ENCODE results near the gene ZSCAN12. TPM values are rescaled to one million over a fixed set of nuclear protein-coding genes. Genes with fewer than 3 reads are reported as not detected.

Gene ZSCAN12
- polyA plus RNA-seq, 3 donors, result 1.0 to 1.7 (median 1.3) TPM

DNA sequence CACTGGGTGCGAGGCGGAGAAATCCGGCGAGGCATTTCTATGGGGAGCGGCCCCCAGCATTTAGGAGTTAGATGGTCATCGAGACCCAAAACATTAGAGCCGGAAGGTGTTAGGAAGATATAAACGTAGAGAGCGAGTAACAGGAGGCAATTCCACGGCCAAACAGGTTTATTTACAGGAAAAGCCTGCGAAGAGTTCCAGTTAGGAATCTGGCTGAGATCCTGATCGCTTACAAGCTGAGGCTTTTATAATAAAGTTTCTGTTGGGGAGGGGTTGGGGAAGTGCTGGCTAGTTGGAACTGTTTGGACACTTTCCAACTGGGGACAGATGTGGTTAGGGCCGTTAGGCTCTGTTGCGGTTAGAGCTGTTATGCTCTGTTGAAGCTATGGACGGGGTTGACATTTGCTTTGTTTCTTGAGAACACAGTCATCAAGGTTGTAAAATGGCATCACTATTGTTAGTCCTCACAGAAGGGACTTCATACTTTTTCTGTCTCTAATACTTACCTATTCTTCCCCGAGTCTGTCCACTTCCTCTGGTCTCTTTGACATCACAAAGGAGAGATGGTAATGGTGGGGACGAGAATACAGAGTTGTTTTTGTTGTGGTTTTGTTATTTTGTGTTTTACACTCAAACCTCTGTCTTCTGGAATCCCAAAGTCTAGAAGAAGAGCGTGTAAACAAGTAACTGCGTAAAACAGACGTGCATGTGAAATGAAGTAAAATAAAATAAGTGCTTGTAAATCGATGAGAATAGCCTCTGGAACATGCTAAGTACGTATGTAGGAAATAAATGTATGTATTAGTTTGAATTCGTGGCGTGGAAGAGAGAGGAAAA, 63.0 kb downstream of the ZSCAN12 start:
- WGBS, 3 donors, result 9 to 13% (median 13%) methylated on average over 24 of the region's 24 CpGs
- H3K27ac ChIP-seq (ENCODE audit: low read depth, low read length), result peak overlapping the region; percentile 77

DNA sequence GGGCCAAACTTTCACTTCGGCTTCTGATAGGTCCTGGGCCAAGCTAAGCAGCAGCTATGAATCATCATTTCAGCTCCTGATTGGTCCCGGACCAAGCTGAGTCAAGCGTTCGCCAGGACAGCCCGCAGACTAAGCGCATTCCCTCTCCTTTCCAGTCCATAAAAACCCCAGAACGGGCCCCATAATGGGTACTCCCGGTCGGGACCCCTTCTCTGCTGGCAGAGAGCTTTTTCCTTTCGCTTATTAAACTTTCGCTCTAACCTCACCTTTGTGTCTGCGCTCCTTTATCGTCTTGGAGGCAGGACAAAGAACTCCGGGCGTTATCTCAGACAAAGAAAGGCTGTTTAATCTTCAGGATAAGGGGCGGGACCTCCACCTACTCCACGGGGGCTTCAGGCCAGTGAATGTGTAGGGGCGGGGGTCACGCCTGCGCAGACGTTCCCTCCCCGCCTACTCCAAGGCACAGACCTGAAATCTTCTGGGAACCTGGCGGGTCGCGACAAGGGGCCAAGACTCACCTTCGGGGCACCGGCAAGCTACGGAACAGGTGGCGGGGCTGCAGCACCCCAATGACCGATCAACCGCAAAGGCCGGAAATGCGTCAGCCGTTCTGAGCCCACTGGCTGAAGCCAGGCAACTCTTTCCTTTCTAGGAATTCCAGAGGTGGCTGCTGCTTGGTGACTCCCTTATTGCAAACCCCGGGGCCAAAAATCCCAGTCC, 63.8 kb downstream of the ZSCAN12 start, which contains the start of gene ZSCAN31:
ZSCAN31 (minus strand) TSS at position 585 of the 720 bp plus-strand sequence. CDS start 6,465 bp downstream, outside the sequence.
- 0% methylated on average over 35 of the region's 35 CpGs for WGBS, 3 donors

DNA sequence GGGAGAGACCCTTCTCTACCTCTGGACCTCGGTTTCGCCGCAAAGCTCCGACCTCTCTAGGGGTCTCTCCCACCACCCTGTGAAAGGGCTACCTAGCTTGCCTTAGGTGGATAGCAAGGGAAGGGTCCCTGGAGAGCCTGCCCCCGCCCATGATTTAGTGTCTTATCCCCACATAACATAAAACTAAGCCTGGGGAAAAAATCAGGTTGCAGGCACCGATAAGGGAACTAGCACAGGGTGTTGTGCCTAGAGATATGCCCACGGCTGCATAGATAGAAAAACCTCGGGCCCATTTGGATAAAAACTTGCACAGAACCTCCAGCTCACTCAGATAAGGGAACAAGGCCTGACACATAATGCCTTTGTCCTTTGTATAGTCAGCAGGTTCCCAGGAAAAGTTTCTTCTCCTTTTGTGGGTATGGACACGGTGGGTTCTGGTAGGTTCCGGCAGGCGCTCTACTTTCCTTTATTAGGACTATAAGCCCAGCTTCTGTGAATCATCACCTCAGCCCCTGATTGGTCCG, 64.4 kb downstream of the ZSCAN12 start:
- no peak overlapping the region for H3K27ac ChIP-seq (ENCODE audit: low read depth, low read length)
- 21 to 35% (median 29%) methylated on average over 12 of the region's 12 CpGs for WGBS, 3 donors

More for the DNA sequence above, 63.8 kb downstream of the ZSCAN12 start, which contains the start of gene ZSCAN31:
- peak within 1 kb of the TSS; percentile 77 for H3K27ac ChIP-seq (ENCODE audit: low read depth, low read length)

DNA sequence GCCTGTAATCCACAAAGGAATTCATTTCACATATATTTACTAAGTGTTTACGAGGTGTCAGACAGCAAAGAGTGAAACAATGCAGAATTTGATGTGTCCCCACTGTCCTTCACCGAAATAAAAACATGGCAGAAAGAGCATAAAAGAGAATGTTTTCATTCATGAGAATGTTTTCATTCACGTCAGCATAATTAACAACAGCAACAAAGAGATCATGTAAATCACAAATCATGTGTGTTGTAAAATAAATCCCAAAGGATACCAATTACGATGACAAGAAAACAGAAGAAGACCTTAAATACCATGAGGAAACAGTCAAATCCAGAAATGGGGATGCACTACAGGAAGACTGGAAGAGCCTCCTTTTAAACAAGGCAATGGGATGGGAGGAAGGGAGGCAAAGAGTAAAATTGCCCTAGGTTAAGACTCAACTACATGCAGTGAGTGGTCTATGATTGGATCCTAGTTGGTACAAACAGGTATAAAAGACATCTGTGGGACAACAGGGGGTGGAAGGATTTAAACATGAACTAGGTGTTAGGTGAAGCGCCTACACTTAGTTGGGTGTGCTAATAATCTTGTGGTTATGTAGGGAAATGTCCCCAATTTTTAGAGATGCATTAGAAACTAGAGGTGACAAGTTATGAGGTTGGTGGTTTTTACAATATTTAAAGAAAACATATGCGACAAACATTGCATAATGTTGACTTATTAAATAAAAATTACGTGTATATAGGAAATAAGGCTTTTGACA, 65.1 kb downstream of the ZSCAN12 start:
- no peak overlapping the region for H3K27ac ChIP-seq (ENCODE audit: low read depth, low read length)
- WGBS, 3 donors, result 79 to 87% (median 82%) methylated on average over 7 of the region's 7 CpGs

DNA sequence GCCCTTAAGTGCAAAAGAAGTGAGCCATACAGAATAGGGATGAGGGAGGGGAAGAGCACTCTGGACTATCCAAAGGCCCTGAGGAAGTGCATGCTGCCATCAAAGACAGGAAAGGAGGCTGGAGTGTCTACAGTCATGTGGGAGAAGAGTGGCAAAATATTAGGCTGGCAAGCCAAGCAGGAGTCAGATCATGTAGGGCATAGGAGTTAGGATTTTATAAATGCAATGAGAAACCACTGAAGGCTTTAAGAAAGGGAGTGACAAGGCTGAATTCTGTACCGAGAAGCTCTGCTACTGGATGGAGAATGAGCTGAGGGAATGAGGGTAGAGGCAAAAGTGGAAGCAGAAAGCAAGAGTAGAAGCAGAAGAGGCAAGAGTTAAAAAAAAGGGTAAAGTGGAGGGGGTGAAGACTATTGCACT, 65.9 kb downstream of the ZSCAN12 start:
- 88 to 94% (median 90%) methylated on average over 1 of the region's 1 CpG for WGBS, 3 donors
- no peak overlapping the region for H3K27ac ChIP-seq (ENCODE audit: low read depth, low read length)

DNA sequence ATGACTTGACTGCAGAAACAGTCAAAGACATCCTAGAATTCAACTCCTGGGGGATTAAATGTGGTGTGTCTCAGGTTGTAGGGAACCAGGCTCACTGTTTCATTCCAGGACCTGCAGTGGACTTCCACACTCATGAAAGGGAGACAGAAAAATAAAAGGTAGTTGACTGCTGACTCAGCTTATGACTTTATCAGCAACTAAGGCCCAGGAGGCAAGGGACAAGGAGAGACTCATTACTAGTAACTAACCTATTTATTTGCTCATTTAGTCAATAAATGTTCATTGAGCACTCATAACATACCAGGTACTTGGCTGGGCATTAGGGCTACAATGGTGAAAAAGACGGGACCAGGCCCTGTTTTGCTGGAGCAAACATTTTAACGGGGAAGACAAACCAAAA, 66.5 kb downstream of the ZSCAN12 start:
- 95 to 97% (median 96%) methylated on average over 2 of the region's 2 CpGs for WGBS, 3 donors
- no peak overlapping the region for H3K27ac ChIP-seq (ENCODE audit: low read depth, low read length)

DNA sequence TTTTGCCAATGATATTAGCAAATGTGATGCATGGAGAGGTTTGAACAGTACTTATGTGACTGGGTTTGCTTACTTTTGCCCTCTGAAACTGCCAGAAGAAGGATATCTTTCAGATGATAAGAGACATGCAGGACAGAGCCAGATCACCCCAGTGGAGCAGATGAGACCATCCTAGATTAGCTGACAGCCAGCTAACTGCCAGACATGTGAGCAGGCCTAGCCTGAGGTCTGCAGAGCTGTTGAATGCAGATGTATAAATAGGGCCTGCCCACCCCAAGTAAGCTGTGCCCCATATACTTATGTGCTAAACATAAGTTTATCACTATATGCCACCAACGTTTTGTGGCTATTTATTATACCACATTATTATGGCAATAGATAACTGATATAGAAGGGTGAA, 69.5 kb downstream of the ZSCAN12 start:
- 74 to 87% (median 75%) methylated on average over 1 of the region's 1 CpG for WGBS, 3 donors
- no peak overlapping the region for H3K27ac ChIP-seq (ENCODE audit: low read depth, low read length)

Other genes with a start within 250 kb of the ZSCAN12 start
- 1 to 10 TPM; 4.7 to 5.4 (median 4.7) TPM for gene ZSCAN9, start 174.5 kb downstream of the ZSCAN12 start, polyA plus RNA-seq
- gene ZKSCAN4, start 147.5 kb downstream of the ZSCAN12 start, polyA plus RNA-seq, result 1 to 10 TPM; 1.0 to 1.7 (median 1.6) TPM
- gene NKAPL, start 140.4 kb downstream of the ZSCAN12 start, polyA plus RNA-seq, result 1 to 10 TPM; 1.2 to 3.0 (median 2.4) TPM
- gene ZSCAN26, start 132.6 kb downstream of the ZSCAN12 start, polyA plus RNA-seq, result 1 to 10 TPM; 4.5 to 7.2 (median 4.9) TPM
- 1 to 10 TPM in 2 of 3 donors, under 1 TPM in 1; 0.98 to 2.8 (median 2.0) TPM for gene PGBD1, start 118.2 kb downstream of the ZSCAN12 start, polyA plus RNA-seq
- 1 to 10 TPM; 3.0 to 9.1 (median 3.8) TPM for gene ZSCAN31, start 63.6 kb downstream of the ZSCAN12 start, polyA plus RNA-seq
- 1 to 10 TPM in 1 of 3 donors, under 1 TPM in 2; 0.85 to 2.0 (median 0.88) TPM for gene ZKSCAN3, start 49.8 kb downstream of the ZSCAN12 start, polyA plus RNA-seq
- gene ZSCAN23, start 43.7 kb upstream of the ZSCAN12 start, polyA plus RNA-seq, result under 1 TPM in 2 of 3 donors, not detected in 1; 0.18 to 0.75 TPM
- not detected for gene GPX6, start 116.0 kb upstream of the ZSCAN12 start, polyA plus RNA-seq
- gene GPX5, start 126.1 kb upstream of the ZSCAN12 start, polyA plus RNA-seq, result not detected

Data from adipose tissue (tissue), 3 donors.